ENCODE data around the gene ZNF653.
A peak's percentile ranks its signal among the peaks of the same experiment; 100 is the strongest.
"Not testable (repeated sequence)": the region's sequence is repeated elsewhere in the genome, so short reads cannot be mapped to it uniquely, and the experiment has no call there.

The ZNF653 gene

DNA sequence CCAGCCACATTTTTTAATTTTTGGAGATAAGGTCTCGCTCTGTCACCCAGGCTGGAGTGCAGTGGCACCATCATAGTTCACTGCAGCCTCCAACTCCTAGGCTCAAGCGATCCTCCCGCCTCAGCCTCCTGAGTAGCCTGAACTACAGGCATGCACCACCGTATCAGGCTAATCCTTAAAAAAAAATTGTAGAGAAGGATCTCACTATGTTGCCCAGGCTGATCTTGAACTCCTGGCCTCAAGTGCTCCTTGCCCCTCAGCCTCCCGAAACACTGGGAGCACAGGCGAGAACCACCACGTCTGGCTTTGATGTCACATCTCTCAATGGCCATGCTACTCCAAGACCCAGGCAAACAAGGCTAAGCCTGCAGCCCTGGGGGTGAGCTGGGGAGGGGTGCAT is 49.0 kb downstream of the ZNF653 start:
- DNase-seq (ENCODE audit: low read depth in 2 of 2): no peak

- not testable (repeated sequence) for DNase-seq (ENCODE audit: low read depth in 2 of 2)
These were observed 50.4 kb downstream of the ZNF653 start for GRCh38 chr19:11455233-11455554.

- no peak for DNase-seq (ENCODE audit: low read depth in 2 of 2)
These were observed 51.9 kb downstream of the ZNF653 start for GRCh38 chr19:11453468-11454341.

DNA sequence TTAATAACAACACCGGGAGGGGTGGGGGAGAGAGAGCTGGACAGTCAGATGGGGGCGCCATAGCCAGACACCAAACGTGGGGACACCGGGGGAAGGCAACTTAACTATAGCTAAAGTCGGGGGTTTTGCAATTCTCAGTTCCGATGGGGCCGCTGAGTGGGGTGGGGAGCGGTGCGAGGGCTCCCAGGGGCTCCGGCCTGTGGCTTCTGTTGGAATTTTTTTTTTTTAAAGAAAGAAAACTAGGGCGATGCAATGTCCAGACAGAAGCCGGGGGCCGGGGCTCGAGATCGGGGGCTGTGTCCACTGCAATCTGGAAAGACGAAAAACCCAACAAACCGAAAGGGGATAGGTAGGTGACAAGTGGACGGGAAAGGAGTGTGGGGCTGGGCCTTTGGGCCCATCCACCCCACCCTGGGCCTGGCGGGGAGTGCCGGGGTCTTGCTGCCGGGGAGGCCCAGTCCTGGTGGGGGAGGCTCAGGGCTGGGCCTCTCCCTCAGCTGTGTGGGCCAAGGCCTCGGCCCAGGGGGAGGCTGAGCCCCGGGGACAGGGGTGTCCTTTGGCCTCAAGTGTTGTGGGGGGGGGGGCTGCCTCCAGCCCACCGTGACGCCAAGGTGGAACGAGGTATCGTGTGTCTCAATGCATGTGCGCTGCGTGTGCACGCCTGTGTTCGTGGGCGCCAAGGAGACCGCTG is 52.9 kb downstream of the ZNF653 start:
- DNase-seq (ENCODE audit: low read depth in 2 of 2): no peak

- no peak for DNase-seq (ENCODE audit: low read depth in 2 of 2)
These were observed 53.6 kb downstream of the ZNF653 start for GRCh38 chr19:11451871-11452619.

- no peak for DNase-seq (ENCODE audit: low read depth in 2 of 2)
These were observed 54.2 kb downstream of the ZNF653 start for GRCh38 chr19:11451327-11451870.

DNA sequence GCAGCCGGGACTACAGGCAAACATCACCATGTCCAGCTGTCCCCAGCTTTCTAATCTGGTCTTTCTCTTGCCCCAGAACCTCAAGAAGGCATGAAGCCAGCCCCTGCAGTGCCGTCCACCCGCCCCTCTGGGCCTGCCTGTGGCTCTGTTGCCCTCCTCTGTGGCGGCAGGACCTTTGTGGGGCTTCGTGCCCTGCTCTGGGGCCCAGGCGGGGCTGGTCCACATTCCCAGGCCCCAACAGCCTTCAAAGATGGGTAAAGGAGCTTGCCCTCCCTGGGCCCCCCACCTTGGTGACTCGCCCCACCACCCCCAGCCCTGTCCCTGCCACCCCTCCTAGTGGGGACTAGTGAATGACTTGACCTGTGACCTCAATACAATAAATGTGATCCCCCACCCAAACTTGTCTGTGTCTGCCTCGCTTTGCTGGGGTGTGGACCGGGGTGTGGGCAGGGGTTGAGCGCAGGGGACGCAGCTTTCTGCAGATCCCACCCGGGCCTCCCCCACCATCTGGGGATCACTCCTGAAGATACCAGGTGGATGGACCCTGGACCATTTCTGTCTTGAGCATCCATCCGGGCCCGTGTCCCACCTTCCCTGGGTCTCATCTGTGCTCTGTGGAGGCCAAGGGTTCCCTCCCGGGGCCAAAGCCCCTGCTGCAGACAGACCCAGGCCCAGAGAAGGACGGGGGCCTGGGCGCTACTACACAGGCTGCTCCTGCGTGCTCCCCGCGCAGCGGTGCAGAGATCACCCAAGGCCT is 54.9 kb downstream of the ZNF653 start:
- no peak for DNase-seq (ENCODE audit: low read depth in 2 of 2)

DNA sequence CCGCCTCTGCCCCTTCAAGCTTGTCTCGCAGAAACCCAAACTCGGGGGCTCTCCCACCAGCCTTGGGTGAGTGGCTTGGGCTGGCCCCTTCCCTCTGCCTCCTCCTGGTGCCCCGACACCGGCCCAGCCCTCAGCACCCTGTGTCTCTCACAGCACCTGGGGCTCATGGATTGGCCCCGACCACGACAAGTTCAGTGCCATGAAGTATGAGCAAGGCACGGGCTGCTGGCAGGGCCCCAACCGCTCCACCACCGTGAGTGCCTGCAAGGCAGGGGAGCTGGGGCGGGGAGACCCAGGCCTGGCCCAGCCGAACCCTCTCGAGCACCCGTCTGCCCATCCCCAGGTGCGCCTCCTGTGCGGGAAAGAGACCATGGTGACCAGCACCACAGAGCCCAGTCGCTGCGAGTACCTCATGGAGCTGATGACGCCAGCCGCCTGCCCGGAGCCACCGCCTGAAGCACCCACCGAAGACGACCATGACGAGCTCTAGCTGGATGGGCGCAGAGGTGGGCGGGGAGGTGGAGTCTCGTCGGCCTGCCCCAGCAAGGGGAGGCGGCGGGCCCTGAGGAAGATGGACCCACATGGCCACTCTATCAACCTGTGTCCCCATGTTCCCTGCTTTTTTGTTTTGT is 56.6 kb downstream of the ZNF653 start:
- no peak for DNase-seq (ENCODE audit: low read depth in 2 of 2)

DNA sequence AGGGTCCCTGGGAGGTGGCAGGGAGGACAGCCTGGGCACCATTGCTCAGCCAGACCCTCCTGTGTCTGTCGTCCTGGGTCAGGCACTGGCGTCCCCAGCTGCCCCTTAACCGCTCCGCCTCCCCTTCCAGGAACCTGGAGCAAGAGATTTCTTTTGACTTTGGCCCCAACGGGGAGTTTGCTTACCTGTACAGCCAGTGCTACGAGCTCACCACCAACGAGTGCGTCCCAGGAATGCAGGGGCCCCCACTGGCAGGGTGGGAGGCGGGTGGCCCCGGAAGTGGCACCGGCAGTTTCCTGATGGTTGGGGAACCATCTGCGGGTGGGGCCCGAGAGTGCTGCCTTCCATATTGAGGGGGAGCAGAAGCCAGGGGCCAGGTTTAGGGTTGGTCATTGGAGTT is 57.2 kb downstream of the ZNF653 start:
- no peak for DNase-seq (ENCODE audit: low read depth in 2 of 2)

DNA sequence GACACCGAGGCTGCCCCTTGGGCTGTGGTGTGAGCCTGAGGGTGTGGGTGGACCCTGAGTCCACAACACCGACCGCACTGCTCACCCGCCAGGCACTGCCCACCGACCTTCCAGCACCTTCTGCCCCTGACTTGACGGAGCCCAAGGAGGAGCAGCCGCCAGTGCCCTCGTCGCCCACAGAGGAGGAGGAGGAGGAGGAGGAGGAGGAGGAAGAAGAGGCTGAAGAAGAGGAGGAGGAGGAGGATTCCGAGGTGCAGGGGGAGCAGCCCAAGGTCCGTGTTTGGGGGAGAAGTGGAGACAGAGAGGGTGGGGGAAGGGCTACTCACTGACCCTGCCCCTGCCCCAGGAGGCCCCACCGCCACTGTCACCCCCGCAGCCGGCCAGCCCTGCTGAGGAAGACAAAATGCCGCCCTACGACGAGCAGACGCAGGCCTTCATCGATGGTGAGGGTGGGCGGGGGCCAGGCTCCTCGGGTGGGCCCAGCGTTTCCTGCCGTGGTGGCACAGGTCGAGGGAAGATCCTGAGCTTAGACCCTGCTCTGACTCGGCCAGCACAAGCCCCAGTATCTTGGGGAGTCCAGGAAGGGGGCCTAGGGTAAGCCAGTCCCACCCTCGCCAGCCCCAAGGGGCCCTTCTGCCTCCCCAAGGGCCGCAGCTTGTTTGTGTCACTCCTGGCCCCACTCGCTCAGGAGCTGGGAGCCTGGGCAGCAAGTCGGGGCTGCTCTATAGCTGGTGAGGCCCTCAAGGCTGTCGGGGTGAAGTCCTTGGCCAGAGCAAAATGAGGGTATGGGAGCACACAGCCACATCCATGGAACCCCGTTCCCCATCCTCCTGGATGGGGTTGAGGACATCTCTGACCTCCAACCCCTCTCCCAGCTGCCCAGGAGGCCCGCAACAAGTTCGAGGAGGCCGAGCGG is 58.0 kb downstream of the ZNF653 start:
- DNase-seq (ENCODE audit: low read depth in 2 of 2): no peak

- peak in 1 of 2 donors; percentile 12 for DNase-seq (ENCODE audit: low read depth in 2 of 2)
These were observed 58.9 kb downstream of the ZNF653 start for GRCh38 chr19:11446652-11447301.

DNA sequence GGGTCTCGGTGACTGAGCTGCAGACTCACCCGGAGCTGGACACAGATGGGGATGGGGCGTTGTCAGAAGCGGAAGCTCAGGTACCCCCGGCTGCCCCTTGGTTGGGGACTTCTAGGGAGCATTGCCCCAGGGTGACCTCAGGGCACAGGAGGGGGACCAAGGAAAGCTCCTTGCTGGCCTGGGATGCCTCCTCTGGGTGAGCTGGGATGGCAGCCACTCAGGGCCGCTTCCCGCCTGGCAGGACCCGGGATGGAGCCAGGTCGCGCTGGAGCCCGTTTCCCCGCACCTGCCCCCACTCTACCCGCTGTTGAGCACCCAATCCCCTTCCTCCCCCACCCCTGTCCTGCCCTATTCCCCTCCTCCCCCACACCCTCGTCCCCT is 59.4 kb downstream of the ZNF653 start:
- no peak for DNase-seq (ENCODE audit: low read depth in 2 of 2)

- no peak for DNase-seq (ENCODE audit: low read depth in 2 of 2)
These were observed 60.5 kb downstream of the ZNF653 start for GRCh38 chr19:11445141-11445540.

DNA sequence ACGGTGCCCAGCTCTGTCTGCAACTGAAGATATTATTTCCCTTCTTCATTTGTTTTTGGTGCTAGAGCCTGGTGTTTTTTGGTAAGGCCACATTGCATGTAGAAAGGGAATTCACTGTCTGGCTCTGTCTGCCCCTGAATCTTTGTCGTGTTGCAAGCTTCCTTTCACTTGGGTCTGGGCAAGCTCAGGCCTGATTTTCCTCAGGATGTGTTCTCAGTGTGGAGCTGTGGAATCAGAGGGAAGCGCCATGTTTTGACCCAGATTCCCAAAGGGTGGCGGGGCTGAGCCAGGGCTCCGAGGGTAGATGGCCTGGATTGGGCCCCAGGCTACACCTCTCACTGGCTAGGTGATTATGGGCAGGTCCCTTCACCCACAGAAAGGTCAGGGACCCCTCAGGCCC is 61.6 kb downstream of the ZNF653 start:
- DNase-seq (ENCODE audit: low read depth in 2 of 2): no peak

- no peak for DNase-seq (ENCODE audit: low read depth in 2 of 2)
These were observed 67.7 kb downstream of the ZNF653 start for GRCh38 chr19:11437955-11438354.

- DNase-seq (ENCODE audit: low read depth in 2 of 2): no peak
These were observed 69.8 kb downstream of the ZNF653 start for GRCh38 chr19:11435833-11436313.

GRCh38 chr19:11435057-11435832 is 70.4 kb downstream of the ZNF653 start, which contains the start of the genes ODAD3 and PRKCSH:
Gene ODAD3, minus strand, starts transcription at chr19:11435121. Its CDS starts 105 bp downstream, at chr19:11435016.
Gene PRKCSH, plus strand, starts transcription at chr19:11435635. Its CDS starts 483 bp downstream, at chr19:11436118.
- DNase-seq (ENCODE audit: low read depth in 2 of 2): peak; percentile 96 to 99

- no peak for DNase-seq (ENCODE audit: low read depth in 2 of 2)
These were observed 71.0 kb downstream of the ZNF653 start for GRCh38 chr19:11434703-11435056.

Data from stimulated activated CD8-positive, alpha-beta memory T cell treated with anti-CD3 and anti-CD28 coated beads, Interleukin-7, amount 100 ng/mL, for 4 hours (primary cell).